Lung (tissue), 12 donors: ENCODE results near the gene MTRF1L. TPM values are rescaled to one million over a fixed set of nuclear protein-coding genes. Genes with fewer than 3 reads are reported as not detected.

Experiments
- ATAC-seq: fragments of 200-7000 bp; cut with Tn5 transposase; one replicate; pipeline ENCODE4 v1.9.1; 2020; ENCODE audit warnings: moderate number of reproducible peaks; ENCODE audit not compliant: insufficient read depth, low FRiP score
- DNase-seq, 3 donors: peaks; one replicate each; pipeline ENCODE4 v3.0.0-alpha.2; 2013 to 2017
- H3K27ac ChIP-seq, 2 donors: one replicate each; pipeline ENCODE4 v1.5.1; 2013; ENCODE audit warnings: mild to moderate bottlenecking in 2 of 2, moderate library complexity in 2 of 2, control low read depth in 1 of 2, inconsistent platforms in 1 of 2, low read depth in 1 of 2, low read length in 1 of 2
- H3K27me3 ChIP-seq, 3 donors: one replicate each; pipeline ENCODE4 v1.5.1; 2013; ENCODE audit warnings: low read length in 2 of 3; ENCODE audit not compliant: control insufficient read depth in 3 of 3, insufficient read depth in 3 of 3
- H3K36me3 ChIP-seq, 4 donors: one replicate each; pipeline ENCODE4 v1.5.1; 2013; ENCODE audit warnings: low read length in 4 of 4, mild to moderate bottlenecking in 1 of 4, moderate library complexity in 1 of 4; ENCODE audit not compliant: control insufficient read depth in 4 of 4, insufficient read depth in 4 of 4
- H3K4me1 ChIP-seq, 5 donors: one replicate each; pipeline ENCODE4 v1.5.1; 2013; ENCODE audit warnings: low read length in 5 of 5, mild to moderate bottlenecking in 2 of 5, moderate library complexity in 1 of 5; ENCODE audit not compliant: control insufficient read depth in 5 of 5, insufficient read depth in 5 of 5
- H3K4me3 ChIP-seq: one replicate; pipeline ENCODE4 v1.5.1; 2013; ENCODE audit warnings: mild to moderate bottlenecking, control low read depth, moderate library complexity
- H3K9ac ChIP-seq, 2 donors: one replicate each; pipeline ENCODE4 v1.5.1; 2013; ENCODE audit warnings: low read length in 2 of 2, control low read depth in 1 of 2; ENCODE audit not compliant: insufficient read depth in 1 of 2
- H3K9me3 ChIP-seq, 4 donors: one replicate each; pipeline ENCODE4 v1.5.1; 2013; ENCODE audit warnings: low read length in 3 of 4, mild to moderate bottlenecking in 1 of 4, moderate library complexity in 1 of 4; ENCODE audit not compliant: control insufficient read depth in 4 of 4, insufficient read depth in 3 of 4
- WGBS, 2 donors: extraction: QIAGEN DNeasy Blood & Tissue Kit; methylation state at CpG; one replicate each; pipeline ENCODE4 v1.1.7; 2013; 5-methylcytosine and 5-hydroxymethylcytosine counted together
- polyA plus RNA-seq, 2 donors: library from polyadenylated mRNA; stranded (reverse); fragments of 200-250 nt; gene quantifications; one replicate each; pipeline ENCODE4 v1.2.1, GENCODE V29; 2013
- total RNA-seq, 2 donors: library from RNA; depleted of rRNA in 1 of 2; stranded (reverse); fragments of >200 nt in 1 of 2; gene quantifications; one replicate each; pipeline ENCODE4 v1.2.1, GENCODE V29; 2014 to 2021
- TF ChIP-seq, protein P1 (sequence below): IDR thresholded peaks from 2 replicates; pipeline ENCODE4 v1.5.1; 2012; ENCODE audit warnings: mild to moderate bottlenecking; ENCODE audit errors: control extremely low read depth, extremely low read depth
- donor health status: control.
- donor health status: control.
- donor health status: Bipolar disorder and iron deficiency.
- donor health status: healthy.
- donor health status: DM: yes; HTN: yes; CAD: no.

MTRF1L gene
- total and polyA plus RNA-seq, 4 donors: 9.4 to 16.3 (median 12.4) TPM

DNA sequence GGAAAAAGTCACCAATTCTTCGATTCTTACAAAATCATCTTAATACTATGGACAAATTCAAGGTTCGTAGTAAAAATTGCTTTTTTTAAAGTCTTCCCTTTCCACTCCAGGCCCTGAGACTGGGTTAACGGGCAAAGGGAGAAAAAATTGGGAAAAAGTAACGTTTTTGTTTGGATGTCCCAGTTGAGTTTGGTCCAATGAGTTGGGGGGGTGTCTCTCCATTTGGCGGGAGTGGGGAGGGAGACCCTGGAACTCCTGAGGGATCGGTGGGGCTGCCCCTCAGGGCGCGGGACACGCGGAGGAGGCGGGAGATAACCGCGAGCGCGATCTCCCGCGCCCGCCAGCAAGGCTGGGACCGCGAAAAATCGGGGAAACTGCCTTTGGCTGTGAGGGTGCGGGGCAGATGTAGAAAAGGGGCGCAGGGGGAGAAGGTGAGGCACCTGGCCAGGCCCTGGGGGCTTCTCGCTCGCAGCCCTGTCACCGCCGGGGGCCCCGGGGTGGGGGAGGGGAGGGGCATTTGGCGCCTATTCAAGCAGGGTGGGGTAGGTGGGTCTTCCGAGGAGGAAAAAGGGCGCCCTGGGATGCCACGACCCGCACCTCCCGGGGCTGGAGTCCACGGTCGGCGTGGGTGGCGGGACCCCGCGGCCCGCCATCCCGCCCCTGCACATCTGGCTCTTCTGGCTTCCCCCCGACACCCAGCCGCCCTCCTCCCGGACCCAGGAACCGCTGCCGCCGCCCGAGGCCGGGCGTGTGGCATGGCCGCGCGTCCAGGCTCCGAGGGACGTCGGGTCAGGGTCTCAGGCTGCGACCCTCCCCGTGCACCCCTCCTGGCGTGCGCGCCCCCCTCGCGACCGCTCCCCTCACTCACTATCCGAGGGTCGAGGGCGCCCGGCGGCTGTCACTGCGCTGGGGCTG is 20.3 kb downstream of the MTRF1L start:
- Histone ChIP-seq H3K4me3 (peak overlapping the region; percentile 78), H3K27me3 (no peaks in the 10 kb centered on the region), H3K36me3 (peaks cover 0 to 5% (median 2%) of the 10 kb centered on the region in 4 donors), H3K4me1 (peaks cover 8 to 29% (median 15%) of the 10 kb centered on the region in 5 donors), H3K9ac (peak overlapping the region; percentile 7 to 26), H3K27ac (no peak overlapping the region), H3K9me3 (no peaks in the 10 kb centered on the region)
- 3 to 7% methylated on average over 58 to 71 of the region's 71 CpGs for WGBS, 2 donors
- ATAC-seq: no peak
- DNase-seq: peak; percentile 18 to 25 (median 22)
- TF ChIP-seq, protein P1, sequence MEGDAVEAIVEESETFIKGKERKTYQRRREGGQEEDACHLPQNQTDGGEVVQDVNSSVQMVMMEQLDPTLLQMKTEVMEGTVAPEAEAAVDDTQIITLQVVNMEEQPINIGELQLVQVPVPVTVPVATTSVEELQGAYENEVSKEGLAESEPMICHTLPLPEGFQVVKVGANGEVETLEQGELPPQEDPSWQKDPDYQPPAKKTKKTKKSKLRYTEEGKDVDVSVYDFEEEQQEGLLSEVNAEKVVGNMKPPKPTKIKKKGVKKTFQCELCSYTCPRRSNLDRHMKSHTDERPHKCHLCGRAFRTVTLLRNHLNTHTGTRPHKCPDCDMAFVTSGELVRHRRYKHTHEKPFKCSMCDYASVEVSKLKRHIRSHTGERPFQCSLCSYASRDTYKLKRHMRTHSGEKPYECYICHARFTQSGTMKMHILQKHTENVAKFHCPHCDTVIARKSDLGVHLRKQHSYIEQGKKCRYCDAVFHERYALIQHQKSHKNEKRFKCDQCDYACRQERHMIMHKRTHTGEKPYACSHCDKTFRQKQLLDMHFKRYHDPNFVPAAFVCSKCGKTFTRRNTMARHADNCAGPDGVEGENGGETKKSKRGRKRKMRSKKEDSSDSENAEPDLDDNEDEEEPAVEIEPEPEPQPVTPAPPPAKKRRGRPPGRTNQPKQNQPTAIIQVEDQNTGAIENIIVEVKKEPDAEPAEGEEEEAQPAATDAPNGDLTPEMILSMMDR: no peak

DNA sequence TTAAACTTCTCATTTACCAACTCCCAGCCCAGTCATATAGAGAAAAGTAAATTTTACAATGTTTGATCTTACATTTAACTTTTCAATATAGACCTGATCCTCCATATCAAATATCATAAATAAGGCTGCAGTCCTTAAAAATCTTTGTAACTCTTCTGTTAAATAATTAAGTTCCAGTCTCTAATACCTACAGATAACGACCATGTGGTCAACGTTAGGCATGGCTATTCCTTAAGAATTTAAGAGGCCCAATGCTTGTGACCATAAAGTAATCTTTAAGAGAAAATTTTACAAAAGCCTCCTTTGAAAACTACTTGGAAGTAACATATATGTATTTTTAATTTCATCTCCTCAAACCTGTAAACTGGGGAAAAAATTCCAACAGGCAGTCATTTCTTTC is 21.3 kb downstream of the MTRF1L start:
- DNase-seq: no peak
- H3K4me3 ChIP-seq: no peak overlapping the region
- no peak overlapping the region for H3K9ac ChIP-seq
- peaks cover 8 to 29% (median 15%) of the 10 kb centered on the region in 5 donors for H3K4me1 ChIP-seq
- H3K36me3 ChIP-seq: peaks cover 1 to 4% (median 3%) of the 10 kb centered on the region in 4 donors
- TF ChIP-seq, protein P1: no peak
- no peaks in the 10 kb centered on the region for H3K27me3 ChIP-seq
- WGBS, 2 donors: 45 to 48% methylated on average over 2 of the region's 2 CpGs
- no peak for ATAC-seq
- no peaks in the 10 kb centered on the region for H3K9me3 ChIP-seq
- no peak overlapping the region for H3K27ac ChIP-seq

DNA sequence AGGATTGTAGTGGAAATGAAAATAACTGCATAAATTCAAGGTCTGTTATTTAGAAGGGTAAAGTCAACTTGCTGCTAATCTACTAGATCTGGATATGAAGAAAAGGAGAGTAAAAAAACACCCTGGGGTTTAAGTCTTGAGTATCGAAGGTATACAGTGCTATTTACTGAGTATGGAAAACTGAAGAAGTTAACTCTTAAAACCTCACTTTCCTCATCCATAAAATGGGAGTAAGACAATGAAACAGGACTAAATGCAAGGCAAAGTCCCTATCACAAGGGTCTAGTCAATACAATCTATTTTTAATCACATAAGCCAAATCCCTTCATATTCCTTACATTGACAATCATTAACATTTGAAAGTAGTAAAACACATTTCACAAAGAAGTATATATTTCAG is 21.9 kb downstream of the MTRF1L start:
- H3K36me3 ChIP-seq: peaks cover 1 to 4% (median 3%) of the 10 kb centered on the region in 4 donors
- peaks cover 8 to 29% (median 15%) of the 10 kb centered on the region in 5 donors for H3K4me1 ChIP-seq
- 73 to 77% methylated on average over 1 of the region's 1 CpG for WGBS, 2 donors
- H3K4me3 ChIP-seq: no peak overlapping the region
- H3K27me3 ChIP-seq: no peaks in the 10 kb centered on the region
- H3K9ac ChIP-seq: no peak overlapping the region
- no peak for DNase-seq
- ATAC-seq: no peak
- no peak overlapping the region for H3K27ac ChIP-seq
- TF ChIP-seq, protein P1: no peak
- H3K9me3 ChIP-seq: no peaks in the 10 kb centered on the region
